HG03354 (cell line): ENCODE data around the gene GTF3C1.
A peak's percentile ranks its signal among the peaks of the same experiment; 100 is the strongest.

Source experiments
- ATAC-seq: cut with Tn5 transposase; IDR thresholded peaks from one replicate; pipeline ENCODE4 v1.9.1; 2021; ENCODE audit warnings: mild to moderate bottlenecking; ENCODE audit not compliant: unreplicated experiment, poor library complexity, severe bottlenecking

GTF3C1 gene, protein sequence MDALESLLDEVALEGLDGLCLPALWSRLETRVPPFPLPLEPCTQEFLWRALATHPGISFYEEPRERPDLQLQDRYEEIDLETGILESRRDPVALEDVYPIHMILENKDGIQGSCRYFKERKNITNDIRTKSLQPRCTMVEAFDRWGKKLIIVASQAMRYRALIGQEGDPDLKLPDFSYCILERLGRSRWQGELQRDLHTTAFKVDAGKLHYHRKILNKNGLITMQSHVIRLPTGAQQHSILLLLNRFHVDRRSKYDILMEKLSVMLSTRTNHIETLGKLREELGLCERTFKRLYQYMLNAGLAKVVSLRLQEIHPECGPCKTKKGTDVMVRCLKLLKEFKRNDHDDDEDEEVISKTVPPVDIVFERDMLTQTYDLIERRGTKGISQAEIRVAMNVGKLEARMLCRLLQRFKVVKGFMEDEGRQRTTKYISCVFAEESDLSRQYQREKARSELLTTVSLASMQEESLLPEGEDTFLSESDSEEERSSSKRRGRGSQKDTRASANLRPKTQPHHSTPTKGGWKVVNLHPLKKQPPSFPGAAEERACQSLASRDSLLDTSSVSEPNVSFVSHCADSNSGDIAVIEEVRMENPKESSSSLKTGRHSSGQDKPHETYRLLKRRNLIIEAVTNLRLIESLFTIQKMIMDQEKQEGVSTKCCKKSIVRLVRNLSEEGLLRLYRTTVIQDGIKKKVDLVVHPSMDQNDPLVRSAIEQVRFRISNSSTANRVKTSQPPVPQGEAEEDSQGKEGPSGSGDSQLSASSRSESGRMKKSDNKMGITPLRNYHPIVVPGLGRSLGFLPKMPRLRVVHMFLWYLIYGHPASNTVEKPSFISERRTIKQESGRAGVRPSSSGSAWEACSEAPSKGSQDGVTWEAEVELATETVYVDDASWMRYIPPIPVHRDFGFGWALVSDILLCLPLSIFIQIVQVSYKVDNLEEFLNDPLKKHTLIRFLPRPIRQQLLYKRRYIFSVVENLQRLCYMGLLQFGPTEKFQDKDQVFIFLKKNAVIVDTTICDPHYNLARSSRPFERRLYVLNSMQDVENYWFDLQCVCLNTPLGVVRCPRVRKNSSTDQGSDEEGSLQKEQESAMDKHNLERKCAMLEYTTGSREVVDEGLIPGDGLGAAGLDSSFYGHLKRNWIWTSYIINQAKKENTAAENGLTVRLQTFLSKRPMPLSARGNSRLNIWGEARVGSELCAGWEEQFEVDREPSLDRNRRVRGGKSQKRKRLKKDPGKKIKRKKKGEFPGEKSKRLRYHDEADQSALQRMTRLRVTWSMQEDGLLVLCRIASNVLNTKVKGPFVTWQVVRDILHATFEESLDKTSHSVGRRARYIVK (N-terminal part only)

DNA sequence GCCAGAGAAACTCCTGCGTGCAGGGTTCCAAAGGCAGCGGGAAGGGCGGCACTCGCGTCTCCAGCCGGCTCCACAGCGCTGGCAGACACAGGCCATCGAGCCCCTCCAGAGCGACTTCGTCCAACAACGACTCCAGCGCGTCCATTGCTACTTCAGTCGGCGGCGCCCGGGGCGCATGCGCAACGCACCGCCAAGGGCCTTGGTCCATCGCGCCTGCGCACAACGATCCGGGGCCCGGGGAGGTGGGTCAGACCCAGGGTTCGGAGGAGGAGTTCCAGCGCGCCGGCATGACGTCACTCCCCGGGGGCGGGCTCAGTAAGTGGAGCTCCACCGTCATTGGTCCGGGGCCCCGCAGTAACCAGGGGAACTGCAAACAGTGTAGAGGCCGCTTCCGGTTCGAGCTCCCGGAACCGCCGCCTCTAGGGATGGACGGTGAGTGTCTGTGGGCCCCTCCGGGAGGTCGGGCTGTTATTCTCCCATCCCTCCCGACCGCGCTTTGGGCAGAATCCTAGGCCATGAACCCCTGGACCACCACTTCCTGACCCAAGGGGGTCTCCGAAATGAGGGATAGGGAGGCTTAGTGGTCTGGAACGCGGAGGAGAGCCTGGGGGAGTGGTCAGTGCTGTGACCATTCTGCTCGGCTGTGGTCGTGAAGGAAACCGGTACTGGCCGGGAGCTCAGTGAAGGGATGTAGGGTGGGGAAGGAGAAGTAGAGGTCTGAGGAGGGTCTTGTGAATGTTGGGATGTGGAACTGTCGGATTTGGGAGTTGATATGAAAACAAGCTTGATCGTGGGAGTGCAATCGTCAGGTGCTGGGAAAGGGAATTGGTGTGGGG lies at the start of gene GTF3C1, which contains the start of gene KATNIP:
Gene GTF3C1, minus strand, starts transcription at position 168 of the 836 bp plus-strand sequence. Its CDS starts 23 bp downstream, at position 145.
Gene KATNIP, plus strand, starts transcription at position 399 of the 836 bp plus-strand sequence. Its CDS starts 27 bp downstream, at position 426.
- ATAC-seq: peak; percentile 97

DNA sequence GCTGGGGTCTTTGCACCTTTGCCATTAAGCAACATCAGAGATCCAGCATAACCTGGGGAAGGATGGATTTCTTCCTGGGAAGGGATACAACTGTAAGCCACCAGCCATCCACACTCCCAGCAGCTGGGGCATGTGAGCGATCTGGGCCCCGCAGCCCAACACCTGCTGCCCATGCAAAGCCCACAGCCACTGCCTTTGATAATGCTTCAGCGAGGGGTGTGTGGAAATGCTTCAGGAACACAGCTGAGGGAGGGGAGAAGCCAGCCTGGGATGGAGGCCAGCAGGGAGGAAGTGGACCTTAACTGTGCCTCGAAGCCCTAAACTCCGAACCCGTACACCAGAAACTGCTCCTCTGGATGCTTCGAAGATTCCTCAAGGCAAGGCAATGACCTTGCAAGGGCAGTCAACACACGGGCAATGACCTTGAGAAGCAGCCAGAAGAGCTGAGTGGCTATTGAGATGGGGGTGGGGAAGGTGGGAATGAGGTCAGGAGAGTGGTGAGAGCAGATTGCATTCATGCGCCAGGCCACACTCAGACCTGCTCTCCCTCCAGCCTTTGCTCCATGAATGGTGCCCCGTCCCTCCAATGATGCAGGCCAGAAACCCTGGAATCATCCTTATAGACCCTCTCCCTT lies 49.3 kb upstream of the GTF3C1 start:
- no peak for ATAC-seq

DNA sequence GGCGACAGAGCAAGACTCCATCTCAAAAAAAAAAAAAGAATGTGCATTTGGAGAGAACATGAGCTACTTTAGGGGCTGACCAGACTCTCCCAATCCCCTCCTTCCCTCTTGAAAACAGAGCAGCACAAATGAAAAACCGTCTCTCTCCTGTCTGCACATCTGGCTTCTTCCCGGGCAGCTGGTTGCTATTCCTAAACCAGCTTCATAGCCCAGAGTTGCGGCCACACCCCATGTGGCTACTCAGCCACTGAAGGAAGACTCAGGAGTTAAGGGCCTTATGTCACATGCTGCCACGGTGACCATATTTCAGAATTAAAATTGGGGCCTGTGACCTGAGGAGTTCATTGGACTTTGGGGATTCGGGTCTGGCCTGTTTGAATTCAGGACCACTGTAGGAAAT lies 48.5 kb upstream of the GTF3C1 start:
- ATAC-seq: no peak

DNA sequence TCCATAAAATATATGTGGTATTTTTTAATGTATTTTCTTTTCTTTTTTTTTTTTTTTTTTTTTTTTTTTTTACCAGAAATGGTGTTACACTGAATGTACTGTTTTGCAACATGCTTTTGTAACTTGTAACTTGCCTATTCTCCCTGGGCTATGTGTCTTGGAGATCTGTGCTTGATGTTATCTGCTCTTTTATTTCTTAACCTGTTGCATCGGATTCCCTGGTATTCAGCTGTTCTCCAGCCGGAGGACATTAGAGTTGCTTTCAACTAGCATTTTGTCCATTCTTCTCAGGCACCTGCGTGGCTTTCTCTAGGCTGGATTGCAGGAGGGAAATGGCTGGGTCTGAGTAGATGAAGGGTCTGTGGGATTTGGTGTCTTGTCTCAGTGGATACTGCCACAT lies 47.6 kb upstream of the GTF3C1 start:
- no peak for ATAC-seq

DNA sequence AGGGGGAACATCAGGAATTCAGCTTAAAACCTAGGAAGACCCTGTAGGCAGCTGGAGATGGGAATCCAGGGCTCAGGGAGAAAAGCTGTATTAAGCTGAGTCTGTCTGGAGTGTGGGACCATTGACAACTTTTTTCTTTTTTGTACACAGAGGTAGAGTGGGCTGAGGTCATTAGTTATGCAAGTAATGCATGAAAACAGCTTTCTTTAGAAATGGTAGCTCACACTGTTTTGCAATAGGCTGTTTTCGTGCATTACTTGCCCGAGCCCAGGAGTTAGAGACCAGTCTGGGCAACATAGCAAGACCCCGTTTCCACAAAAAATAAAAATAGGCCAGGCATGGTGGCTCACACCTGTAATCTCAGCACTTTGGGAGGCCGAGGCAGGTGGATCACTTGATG lies 46.7 kb upstream of the GTF3C1 start:
- no peak for ATAC-seq

DNA sequence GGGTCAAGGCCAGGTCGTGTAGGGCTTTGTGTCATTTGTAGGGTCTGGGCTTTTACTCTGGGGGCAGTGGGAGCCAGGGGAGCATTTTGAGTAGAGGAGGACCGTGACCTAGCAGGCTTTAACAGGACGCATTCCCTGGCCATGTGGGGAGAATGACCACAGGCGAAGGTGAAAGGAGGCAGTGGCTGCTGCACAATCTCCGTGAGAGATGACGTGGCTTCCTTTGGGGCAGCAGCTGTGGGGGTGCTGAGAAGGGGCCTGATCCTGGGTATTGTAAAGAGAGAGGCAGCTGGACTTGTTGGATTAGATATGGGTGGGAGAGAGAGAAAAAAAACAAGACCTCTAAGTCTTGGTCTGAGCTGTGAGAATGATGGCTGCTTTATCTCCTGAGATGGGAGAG lies 46.3 kb upstream of the GTF3C1 start:
- ATAC-seq: no peak

DNA sequence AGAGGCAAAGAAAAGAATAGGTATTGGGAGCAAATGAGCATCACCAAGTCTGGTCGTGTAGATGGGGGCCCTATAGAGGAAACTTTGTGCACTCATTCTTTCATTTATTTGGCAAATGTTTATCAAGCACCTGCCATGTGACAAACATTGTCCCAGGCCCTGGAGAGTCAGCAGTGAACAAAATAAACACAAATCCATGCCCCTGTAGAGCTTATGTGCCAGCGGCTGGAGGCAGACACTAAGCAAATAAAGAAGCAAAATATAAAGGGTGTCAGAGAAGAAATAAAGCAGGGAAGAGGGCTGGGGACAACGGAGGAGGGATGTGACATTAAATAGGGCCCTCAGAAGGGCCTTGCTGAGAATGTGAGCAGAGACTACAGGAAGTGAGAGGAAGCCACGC lies 45.8 kb upstream of the GTF3C1 start:
- no peak for ATAC-seq

DNA sequence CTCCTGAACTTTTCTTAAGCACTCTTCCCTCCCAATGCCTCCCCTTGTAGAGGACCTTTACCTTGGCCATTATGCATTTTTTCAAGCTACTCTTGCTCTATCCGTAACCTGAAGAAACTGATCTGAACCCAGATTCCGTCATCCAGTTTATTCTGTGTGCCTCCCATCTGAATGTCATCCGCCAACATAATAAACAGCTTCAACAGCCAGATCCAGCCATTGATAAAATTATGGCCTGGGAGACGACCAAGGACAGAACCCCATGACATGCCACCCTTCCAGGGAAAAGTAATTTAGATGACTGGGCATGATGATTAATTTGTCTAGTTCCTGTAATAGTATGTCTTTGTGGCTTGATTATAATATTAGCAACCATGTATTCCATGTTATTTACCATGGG lies 42.1 kb upstream of the GTF3C1 start:
- no peak for ATAC-seq

DNA sequence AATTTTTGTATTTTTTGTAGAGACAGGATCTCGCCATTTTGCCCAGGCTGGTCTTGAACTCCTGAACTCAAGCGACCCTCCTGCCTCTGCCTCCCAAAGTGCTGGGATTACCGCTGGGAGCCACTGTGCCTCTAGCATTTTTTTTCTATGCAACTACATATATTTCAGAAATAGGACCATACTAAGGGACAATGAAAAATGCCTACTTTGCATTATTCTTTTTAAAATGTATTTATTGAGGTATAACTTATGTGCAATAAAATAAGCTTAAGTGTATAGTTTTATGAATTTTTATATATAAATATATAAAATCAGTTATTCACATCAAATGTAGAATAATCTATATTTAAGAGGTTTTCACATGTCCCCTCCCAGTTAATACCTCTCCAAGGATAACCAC lies 38.3 kb upstream of the GTF3C1 start:
- ATAC-seq: no peak

DNA sequence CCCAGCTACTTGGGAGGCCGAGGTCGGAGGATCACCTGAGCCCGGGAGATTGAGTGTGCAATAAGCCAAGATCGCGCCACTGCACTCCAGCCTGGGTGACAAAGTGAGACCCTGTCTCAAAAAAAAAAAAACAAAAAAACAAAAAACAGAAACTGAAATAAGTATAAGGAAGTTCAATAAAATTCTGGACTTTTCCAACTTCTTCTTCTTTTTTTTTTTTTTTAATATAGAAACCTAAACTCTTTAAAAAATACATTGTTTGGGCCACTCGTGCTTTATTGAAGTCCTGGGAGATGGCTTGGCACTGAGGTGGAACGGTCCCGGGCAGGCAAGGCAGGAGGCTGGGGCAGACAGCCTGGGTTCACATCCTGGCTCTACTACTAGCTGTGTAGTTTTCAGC lies 37.0 kb upstream of the GTF3C1 start:
- no peak for ATAC-seq

DNA sequence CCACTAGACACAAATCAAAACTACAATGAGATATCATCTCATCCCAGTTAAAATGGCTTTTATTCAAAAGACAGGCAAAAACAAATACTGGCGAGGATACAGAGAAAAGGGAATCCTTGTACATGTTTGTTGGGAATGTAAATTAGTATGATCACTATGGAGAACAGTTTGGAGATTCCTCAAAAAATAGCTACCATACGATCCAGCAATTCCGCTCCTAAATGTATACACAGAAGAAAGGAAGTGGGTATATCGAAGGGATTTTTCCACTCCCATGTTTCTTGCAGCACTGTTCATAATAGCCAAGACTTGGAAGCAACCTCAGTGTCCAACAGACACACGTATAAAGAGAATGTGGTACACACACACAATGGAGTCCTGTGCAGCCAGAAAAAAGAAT lies 35.5 kb upstream of the GTF3C1 start:
- no peak for ATAC-seq

DNA sequence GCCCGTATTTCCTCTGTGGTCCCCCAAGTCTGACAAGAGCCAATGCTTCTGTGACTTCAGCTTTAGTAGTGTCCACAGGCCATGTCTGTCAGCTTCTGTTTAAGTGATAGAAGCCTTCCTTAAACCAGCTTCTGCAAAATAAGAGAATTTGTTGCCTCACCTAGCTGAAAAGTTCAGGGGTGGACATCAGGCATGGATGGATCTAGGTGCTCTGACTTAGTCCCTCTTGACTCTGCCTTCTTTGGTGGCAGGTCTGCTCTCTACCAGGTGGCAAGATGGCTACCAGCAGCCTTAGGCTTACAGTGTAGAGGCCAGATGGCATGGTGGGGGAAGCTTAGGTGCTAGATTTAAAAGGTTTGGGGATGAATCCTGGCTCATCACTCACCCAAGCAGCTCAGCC lies 33.9 kb upstream of the GTF3C1 start:
- ATAC-seq: no peak

DNA sequence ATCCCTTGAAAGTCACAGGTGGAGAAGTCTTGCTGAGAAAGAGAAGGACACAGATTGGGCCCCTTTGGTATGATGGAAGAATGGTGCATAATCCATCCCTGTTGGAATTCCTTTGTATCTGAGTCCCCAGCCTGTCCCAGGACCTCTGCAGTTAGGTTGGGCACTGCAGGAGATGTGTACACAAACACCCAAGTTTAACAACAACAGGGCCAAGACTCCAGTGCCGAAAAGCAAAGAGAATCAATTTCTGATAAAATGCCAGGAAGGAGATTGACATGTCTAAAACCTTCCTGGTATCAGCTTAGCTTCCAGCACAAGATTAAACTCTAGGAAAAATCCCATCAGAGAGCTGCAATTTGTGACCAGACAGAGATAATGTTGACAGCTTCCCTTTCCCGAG lies 33.2 kb upstream of the GTF3C1 start:
- ATAC-seq: no peak

DNA sequence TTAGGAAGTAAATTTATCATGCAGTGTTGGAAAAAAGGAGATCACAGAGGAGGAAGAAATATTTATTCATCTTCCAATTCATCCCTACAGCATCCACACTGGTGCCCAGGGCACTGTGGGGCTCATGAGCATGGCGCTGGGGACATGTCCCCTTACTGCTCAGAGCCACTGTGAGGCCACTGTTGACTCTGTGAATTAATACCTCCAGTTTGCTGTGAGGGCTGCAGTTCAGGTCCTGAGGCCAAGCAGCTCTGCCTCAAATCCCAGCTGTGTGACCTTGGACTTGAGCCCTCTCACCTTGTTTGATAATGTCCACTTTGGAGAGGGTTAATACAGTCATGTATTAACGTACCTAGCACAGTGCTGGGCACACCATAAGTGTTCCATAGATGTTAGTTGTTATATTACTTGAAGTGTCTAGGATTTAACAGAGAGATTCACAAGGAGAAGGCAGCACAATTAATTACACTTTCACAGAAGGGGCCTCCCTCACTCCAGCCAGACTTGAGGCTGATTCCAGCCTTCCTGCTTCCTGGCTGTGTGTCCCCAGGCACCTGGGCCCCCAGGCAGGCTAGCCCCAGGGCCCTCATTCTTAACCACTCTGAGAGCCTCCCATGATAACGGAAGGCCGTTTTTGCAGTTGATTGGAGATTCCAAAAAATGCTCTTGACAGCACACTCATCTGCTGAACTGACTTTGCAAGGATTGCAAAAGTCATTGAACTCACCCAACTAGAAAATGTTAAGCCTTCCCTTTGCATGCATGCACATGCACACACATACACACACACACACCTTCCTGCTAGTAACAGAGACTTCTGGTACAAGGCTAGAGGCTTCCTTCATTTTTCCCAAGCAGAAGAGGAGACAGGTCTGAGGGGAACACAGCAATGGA lies 29.6 kb upstream of the GTF3C1 start:
- ATAC-seq: no peak

DNA sequence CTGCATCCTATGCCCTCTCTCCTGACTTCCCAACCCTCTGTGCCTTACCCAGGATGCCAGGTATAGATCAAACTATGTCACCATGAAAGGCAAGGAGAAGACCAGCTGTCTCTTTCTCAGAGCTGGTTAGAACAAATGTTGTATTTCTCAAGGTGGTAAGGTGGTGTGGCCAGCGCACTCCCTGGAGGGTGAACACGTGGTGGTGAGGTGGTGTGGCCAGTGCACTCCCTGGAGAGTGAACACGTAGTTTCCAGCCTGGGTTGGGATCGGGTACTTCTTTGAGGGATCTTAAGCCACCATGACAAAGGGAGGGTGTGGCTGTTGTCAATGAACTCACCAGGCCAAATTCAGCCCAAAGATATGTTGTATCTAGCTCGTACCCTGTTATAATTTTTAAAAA lies 27.0 kb upstream of the GTF3C1 start:
- no peak for ATAC-seq

DNA sequence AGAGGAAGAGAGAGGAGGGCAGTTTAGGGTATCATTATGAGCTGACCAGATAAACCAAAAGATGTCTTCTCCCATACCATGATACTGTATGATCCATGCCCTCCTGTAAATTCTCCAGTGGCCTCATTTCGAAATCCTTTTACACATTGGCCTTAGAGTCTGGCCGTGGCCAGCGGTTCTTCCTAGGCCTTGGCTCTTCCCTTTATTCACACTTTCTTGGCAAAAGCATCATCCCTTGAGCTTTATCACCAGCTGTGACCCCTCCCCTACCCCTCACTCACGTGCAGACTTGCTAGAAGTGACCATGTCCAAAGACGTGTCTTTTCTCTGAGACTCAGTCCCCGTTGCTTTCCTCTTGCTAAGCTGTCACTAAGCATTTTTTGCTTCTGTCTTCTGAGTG lies 23.0 kb upstream of the GTF3C1 start:
- no peak for ATAC-seq

DNA sequence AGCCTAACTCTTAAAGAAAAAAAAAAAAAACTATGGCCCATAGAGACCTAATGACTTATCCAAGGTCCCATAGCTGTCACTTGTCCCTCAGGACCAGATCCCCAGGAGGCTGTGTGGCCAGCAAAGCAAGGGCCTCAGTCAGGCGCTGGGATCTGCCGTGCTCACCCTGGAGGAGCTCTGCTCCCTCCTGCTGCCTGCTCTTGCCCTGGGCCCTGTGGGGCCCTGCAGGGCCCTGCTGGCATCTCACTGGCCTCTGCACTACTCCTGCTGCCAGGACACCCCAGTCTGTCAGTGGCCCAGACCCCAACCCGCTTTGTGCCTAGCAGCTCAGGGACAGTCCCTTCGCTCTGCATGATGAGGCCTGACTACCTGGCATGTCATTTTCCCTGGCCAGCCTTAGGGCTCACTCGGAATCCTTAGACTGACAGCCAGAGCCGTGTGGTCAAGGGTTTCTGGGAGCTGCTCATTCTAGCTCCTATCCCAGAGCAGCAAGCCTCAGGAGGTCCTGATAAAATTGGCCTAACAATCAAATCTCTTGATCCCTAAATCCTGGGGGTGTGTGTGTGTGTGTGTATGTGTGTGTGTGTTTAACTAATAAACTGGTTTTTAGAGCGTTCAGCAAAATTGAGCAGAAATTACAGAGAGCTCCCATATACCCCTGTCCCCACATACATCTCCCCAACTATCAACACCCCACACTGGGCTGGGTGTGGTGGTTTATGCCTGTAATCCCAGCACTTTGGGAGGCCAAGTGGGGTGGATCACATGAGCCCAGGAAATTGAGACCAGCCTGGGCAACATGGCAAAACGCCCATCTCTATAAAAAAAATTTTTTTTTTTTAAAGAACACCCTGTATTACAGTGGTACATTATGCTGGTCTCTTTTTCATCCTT lies 22.0 kb upstream of the GTF3C1 start:
- no peak for ATAC-seq
